DMS114 treated with DMSO at 0.1 percent for 48 hours (cell line): ENCODE measurements around the gene PTMS.
A peak's percentile ranks its signal among the peaks of the same experiment; 100 is the strongest.

Experiments used
- DNase-seq: peaks from one replicate; lab custom pipeline; 2025; ENCODE audit not compliant: unreplicated experiment; lab: John Stamatoyannopoulos, UW

The PTMS gene

GRCh38 chr12:6771509-6772330, 5.6 kb downstream of the PTMS start:
- no peak for DNase-seq

GRCh38 chr12:6772331-6772695, 6.2 kb downstream of the PTMS start, which contains the start of gene LAG3:
Gene LAG3 (plus strand): TSS chr12:6772520. CDS start chr12:6772853, 333 bp downstream.
- DNase-seq = no peak

GRCh38 chr12:6772726-6773589, 6.8 kb downstream of the PTMS start:
- DNase-seq = no peak

GRCh38 chr12:6773590-6774351, 7.6 kb downstream of the PTMS start:
- no peak for DNase-seq

- DNase-seq = no peak
These were observed 8.4 kb downstream of the PTMS start for GRCh38 chr12:6774499-6775062.

GRCh38 chr12:6775185-6776174, 9.3 kb downstream of the PTMS start:
- no peak for DNase-seq

GRCh38 chr12:6777386-6777785, 11.2 kb downstream of the PTMS start:
- DNase-seq = no peak

GRCh38 chr12:6778217-6778573, 12.0 kb downstream of the PTMS start:
- DNase-seq = no peak

- peak; percentile 84 for DNase-seq
These were observed 12.7 kb downstream of the PTMS start for GRCh38 chr12:6778574-6779550.

- DNase-seq = no peak
These were observed 13.7 kb downstream of the PTMS start for GRCh38 chr12:6779708-6780432.

- no peak for DNase-seq
These were observed 14.4 kb downstream of the PTMS start for GRCh38 chr12:6780573-6780972.

GRCh38 chr12:6782119-6782518, 16.0 kb downstream of the PTMS start:
- no peak for DNase-seq

GRCh38 chr12:6782850-6783566, 16.8 kb downstream of the PTMS start:
- DNase-seq = no peak

- no peak for DNase-seq
These were observed 17.7 kb downstream of the PTMS start for GRCh38 chr12:6783828-6784227.

- DNase-seq = no peak
These were observed 18.1 kb downstream of the PTMS start for GRCh38 chr12:6784296-6784695.

GRCh38 chr12:6784761-6785160, 18.6 kb downstream of the PTMS start:
- DNase-seq = no peak

GRCh38 chr12:6786416-6787094, 20.4 kb downstream of the PTMS start:
- no peak for DNase-seq
